Measurements from ENCODE around the gene ADAMTSL1. TPM values are rescaled to one million over a fixed set of nuclear protein-coding genes. Genes with fewer than 3 reads are reported as not detected.

Gene ADAMTSL1
- total and polyA plus RNA-seq, 2 experiments from 2014 or later, result 2.3 to 5.0 TPM

DNA sequence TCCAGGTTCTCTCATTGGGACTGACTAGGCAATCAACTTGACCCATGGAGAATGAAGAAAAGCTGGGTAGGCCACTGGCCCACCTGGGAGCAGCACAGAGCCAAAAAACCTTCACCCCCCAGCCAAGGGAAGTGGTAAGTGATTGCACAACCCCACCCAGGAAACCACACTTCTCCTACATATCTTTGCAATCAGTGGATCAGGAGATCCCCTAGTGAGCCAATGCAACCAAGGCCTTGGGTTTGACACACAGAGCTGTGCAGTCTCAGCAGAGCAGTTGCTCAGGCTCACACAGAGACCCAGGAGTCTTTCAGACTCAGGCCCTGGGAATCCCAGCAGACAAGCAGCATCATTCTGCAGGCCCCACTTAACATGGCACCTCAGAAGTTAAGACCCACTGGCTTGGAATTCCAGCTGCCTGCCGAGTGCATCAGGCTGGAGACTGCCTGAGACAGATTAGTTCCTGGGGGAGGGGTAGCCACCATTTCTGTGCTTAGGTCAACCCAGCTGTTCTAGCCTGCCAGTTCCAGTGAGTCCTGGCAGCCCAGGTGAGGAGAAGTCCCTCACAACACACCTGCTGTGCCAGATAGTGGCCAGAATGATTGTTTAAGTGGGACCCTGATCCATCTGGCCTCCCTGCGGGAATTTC, 422.7 kb downstream of the ADAMTSL1 start:
- H3K36me3 ChIP-seq (ENCODE audit: insufficient read depth), result no peaks in the 10 kb centered on the region

More for the DNA sequence above, 422.7 kb downstream of the ADAMTSL1 start:
- ATAC-seq (no peak; the same call in 2 of the 3 replicates), DNase-seq (ENCODE audit: low spot score) (no peak)
- TF ChIP-seq ZNF462 (CRISPR knock-in tag; IDR thresholded peaks at IDR 0.05), result no peak
- Mint-ChIP-seq H3K27me3 (ENCODE audit: insufficient read depth, low read depth, poor library complexity) (no peaks in the 10 kb centered on the region), H3K36me3 (ENCODE audit: low read depth) (no peaks in the 10 kb centered on the region), H3K4me1 (peaks cover 12% of the 10 kb centered on the region), H3K27ac (no peak overlapping the region), H3K9me3 (no peaks in the 10 kb centered on the region; the same call in 2 of the 3 replicates), H3K4me3 (no peak overlapping the region)
- no peaks in the 10 kb centered on the region for H3K27me3 ChIP-seq (ENCODE audit: insufficient read depth)
- H3K4me3 ChIP-seq, result no peak overlapping the region
- H4K20me1 ChIP-seq (replicated peaks; ENCODE audit: insufficient read depth), result no peaks in the 10 kb centered on the region
- no peaks in the 10 kb centered on the region for H3K4me1 ChIP-seq (ENCODE audit: insufficient read depth)
- no peak overlapping the region for H3K4me2 ChIP-seq
- no peak overlapping the region for H3K27ac ChIP-seq (ENCODE audit: low read depth)
- no peaks in the 10 kb centered on the region for H3F3A ChIP-seq (replicated peaks; ENCODE audit: low read depth)
- H3K9me2 ChIP-seq (ENCODE audit: insufficient read depth), result peaks cover 4% of the 10 kb centered on the region
- H3K79me2 ChIP-seq (replicated peaks; ENCODE audit: insufficient read depth), result no peaks in the 10 kb centered on the region
- no peak overlapping the region for H2AFZ ChIP-seq
